HG03045 (cell line): Measurements from ENCODE around the gene LACC1.

ENCODE experiments used
- ATAC-seq: cut with Tn5 transposase; IDR thresholded peaks from one replicate; pipeline ENCODE4 v1.9.1; 2021; ENCODE audit warnings: mild to moderate bottlenecking, moderate library complexity; ENCODE audit not compliant: unreplicated experiment

The LACC1 gene

GRCh38 chr13:43879755-43880181, at the start of gene LACC1:
TSS of gene LACC1 (plus strand) at chr13:43879904. CDS start at chr13:43880986, 1,082 bp downstream.
- peak; percentile 56 for ATAC-seq

GRCh38 chr13:43830497-43830881, 49.2 kb upstream of the LACC1 start:
- no peak for ATAC-seq

- ATAC-seq: no peak
Observed at GRCh38 chr13:43831088-43831487, 48.6 kb upstream of the LACC1 start.

- no peak for ATAC-seq
Observed at GRCh38 chr13:43835701-43836100, 44.0 kb upstream of the LACC1 start.

GRCh38 chr13:43838909-43839308, 40.8 kb upstream of the LACC1 start:
- no peak for ATAC-seq

- ATAC-seq: no peak
Observed at GRCh38 chr13:43846496-43847158, 33.1 kb upstream of the LACC1 start.

GRCh38 chr13:43848001-43848649, 31.6 kb upstream of the LACC1 start:
- ATAC-seq: no peak

- ATAC-seq: no peak
Observed at GRCh38 chr13:43850873-43851272, 28.8 kb upstream of the LACC1 start.

- no peak for ATAC-seq
Observed at GRCh38 chr13:43852923-43853404, 26.7 kb upstream of the LACC1 start.

GRCh38 chr13:43861863-43862262, 17.8 kb upstream of the LACC1 start:
- ATAC-seq: no peak

GRCh38 chr13:43864921-43865320, 14.8 kb upstream of the LACC1 start:
- no peak for ATAC-seq

- no peak for ATAC-seq
Observed at GRCh38 chr13:43865892-43866291, 13.8 kb upstream of the LACC1 start.

GRCh38 chr13:43872181-43872580, 7.5 kb upstream of the LACC1 start:
- ATAC-seq: no peak

- ATAC-seq: no peak
Observed at GRCh38 chr13:43874504-43875092, 5.1 kb upstream of the LACC1 start.

- no peak for ATAC-seq
Observed at GRCh38 chr13:43876366-43876765, 3.3 kb upstream of the LACC1 start.

- no peak for ATAC-seq
Observed at GRCh38 chr13:43877326-43877725, 2.4 kb upstream of the LACC1 start.

- ATAC-seq: no peak
Observed at GRCh38 chr13:43877766-43878165, 1.9 kb upstream of the LACC1 start.

- peak; percentile 86 for ATAC-seq
Observed at GRCh38 chr13:43878892-43879754, 581 bp upstream of the LACC1 start, which contains the start of gene CCDC122. TSS of gene CCDC122 (minus strand) at chr13:43879740. CDS start at chr13:43869376, 10,364 bp downstream.

- no peak for ATAC-seq
Observed at GRCh38 chr13:43880214-43880855, 631 bp downstream of the LACC1 start.

- ATAC-seq: no peak
Observed at GRCh38 chr13:43880926-43881325, 1.2 kb downstream of the LACC1 start.

GRCh38 chr13:43881580-43881979, 1.9 kb downstream of the LACC1 start:
- ATAC-seq: no peak
